ENCODE data around the gene CDK2AP2. TPM values are rescaled to one million over a fixed set of nuclear protein-coding genes. Genes with fewer than 3 reads are reported as not detected.

Gene CDK2AP2
- total and polyA plus RNA-seq, 9 of the 15 experiments (the other 6 are each of a cell fraction or from before 2014, with no cell fraction given): 4.4 to 47.4 (median 21.7) TPM

DNA sequence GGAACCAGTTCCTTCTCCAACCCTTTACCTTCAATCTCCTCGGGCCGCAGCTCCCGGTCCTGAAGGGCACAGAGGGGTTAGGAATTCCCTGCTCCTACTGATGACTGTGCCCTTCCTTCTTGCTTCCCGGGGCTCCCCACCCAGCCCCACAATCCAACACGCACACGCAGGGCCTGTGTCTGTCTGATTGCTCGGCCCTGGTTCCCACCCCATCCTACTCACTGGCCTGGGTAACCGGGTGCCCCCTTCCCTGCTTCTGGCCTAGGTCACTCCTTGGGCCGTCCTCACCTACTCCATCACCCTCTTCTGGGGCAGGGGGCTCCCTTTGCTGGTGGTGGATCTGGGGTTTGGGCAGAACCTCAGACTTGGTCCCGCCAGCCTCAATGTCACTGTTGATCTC lies 14.0 kb upstream of the CDK2AP2 start:
- intact Hi-C loops (cut with micrococcal nuclease): no loop called here
- Histone ChIP-seq H3K4me3 (no peak overlapping the region), H2AFZ (ENCODE audit: low read depth, low read length) (no peak overlapping the region), H4K20me1 (replicated peaks; ENCODE audit: control insufficient read depth, insufficient read depth, low read length) (0 out of 2 replicates have a peak, but pooled peaks cover 4% of the 10 kb centered on the region), H3K79me2 (ENCODE audit: control insufficient read depth, insufficient read depth, low read length) (no peaks in the 10 kb centered on the region), H3K9me1 (ENCODE audit: control insufficient read depth, insufficient read depth, low read length) (no peaks in the 10 kb centered on the region), H3K9me3 (replicated peaks; ENCODE audit: control insufficient read depth, insufficient read depth, low read depth, low read length) (no peaks in the 10 kb centered on the region), H3K36me3 (ENCODE audit: control insufficient read depth, insufficient read depth, low read length) (no peaks in the 10 kb centered on the region), H3K4me1 (replicated peaks in 1 of 2; ENCODE audit: control insufficient read depth in 2 of 2, insufficient read depth in 2 of 2, low read length in 2 of 2) (peaks cover 0 to 36% of the 10 kb centered on the region in 2 experiments; a peak in 2 of 5 replicates), H3K9ac (ENCODE audit: insufficient read depth in 1 of 2, low read depth in 2 of 2, low read length in 2 of 2) (no peak overlapping the region), H3K27me3 (ENCODE audit: control insufficient read depth in 2 of 2, insufficient read depth in 2 of 2, low read length in 2 of 2) (peaks cover 2 to 36% of the 10 kb centered on the region in 2 experiments; a peak in 4 of 5 replicates), H3K4me2 (ENCODE audit: insufficient read depth, low read length) (no peak overlapping the region), H3K27ac (ENCODE audit: extremely low read depth, low read depth, low read length) (no peak overlapping the region)
- 23% methylated on average over 7 of the region's 10 CpGs for WGBS (ENCODE audit: insufficient coverage, low coverage, missing lambda C conversion rate)
- ChIA-PET CTCF (ENCODE audit: low intra/inter-chr PET ratio) (interaction anchor here (0.6 kb wide), 1 partner anchor 1135 kb away, joined by 3 read pairs; no protein-coding TSS in a partner anchor), POLR2A (no interaction called here)
- no peak for FAIRE-seq
- BruUV-seq (replicated peaks): no TSS peak
- no peak for TF ChIP-seq PCBP2 (IDR thresholded peaks at IDR 0.05; ENCODE audit: low read depth, low read length, poor library complexity, severe bottlenecking)
- in situ Hi-C loops (cut with MboI): no loop called here
- no peak for ATAC-seq
- no peak for DNase-seq (ENCODE audit: extremely low read depth in 1 of 4, low spot score in 3 of 4)

DNA sequence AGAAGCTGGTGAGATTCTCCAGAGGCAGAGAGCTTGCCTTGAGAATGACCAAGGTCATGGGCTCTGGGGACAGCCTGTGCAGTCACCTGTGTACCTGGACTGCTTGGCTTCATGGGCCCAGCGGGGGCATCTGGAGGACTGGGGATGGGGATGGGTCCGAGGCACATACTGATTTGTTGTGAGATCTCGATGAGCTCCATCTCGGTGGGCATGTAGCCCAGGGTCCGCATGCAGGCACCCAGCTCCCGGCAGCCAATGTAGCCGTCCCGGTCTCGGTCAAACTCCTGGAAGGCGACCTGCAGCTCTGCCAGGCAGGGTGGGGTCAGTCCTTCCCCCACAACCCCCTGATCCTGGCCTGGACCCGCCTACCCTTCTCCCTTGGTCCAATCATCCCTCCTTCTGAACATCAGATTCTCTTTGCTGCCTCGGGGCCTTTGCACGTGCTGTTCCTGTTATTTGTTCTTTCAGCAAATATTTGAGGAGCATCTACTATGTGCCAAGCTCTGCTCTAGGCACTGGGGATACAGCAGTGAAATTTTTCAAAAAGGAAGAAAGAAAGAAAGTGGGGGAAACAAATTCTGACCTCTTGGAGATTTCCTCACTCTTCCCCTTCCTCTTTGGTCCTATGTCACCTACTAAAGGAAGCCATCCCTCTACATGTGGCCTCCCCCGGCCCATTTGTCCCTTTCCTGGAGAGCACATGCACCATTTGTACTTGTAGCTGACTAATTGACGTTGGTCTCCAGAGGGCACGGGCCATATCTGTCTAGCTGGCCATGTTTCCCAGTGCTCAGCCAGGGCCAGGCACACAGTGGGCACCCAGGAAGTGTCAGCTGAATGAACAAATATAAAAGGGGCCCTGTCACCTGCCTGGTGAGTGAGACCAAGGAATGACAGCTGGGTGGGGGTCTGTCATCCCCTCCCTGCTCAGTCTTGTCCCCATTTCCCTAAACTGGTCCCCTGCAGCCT lies 13.2 kb upstream of the CDK2AP2 start:
- no peaks in the 10 kb centered on the region for H3K9me3 ChIP-seq (replicated peaks; ENCODE audit: control insufficient read depth, insufficient read depth, low read depth, low read length)
- H3K9me1 ChIP-seq (ENCODE audit: control insufficient read depth, insufficient read depth, low read length): no peaks in the 10 kb centered on the region
- 0 out of 2 replicates have a peak, but pooled peaks cover 7% of the 10 kb centered on the region for H4K20me1 ChIP-seq (replicated peaks; ENCODE audit: control insufficient read depth, insufficient read depth, low read length)
- H2AFZ ChIP-seq (ENCODE audit: low read depth, low read length): no peak overlapping the region
- peaks cover 2 to 43% of the 10 kb centered on the region in 2 experiments; a peak in 4 of 5 replicates for H3K27me3 ChIP-seq (ENCODE audit: control insufficient read depth in 2 of 2, insufficient read depth in 2 of 2, low read length in 2 of 2)
- intact Hi-C loops (cut with micrococcal nuclease) (no loop called here), in situ Hi-C loops (cut with MboI) (no loop called here)
- no peak overlapping the region for H3K27ac ChIP-seq (ENCODE audit: extremely low read depth, low read depth, low read length)
- no peak for DNase-seq (ENCODE audit: extremely low read depth in 1 of 4, low spot score in 3 of 4)
- ATAC-seq: no peak
- 20% methylated on average over 13 of the region's 16 CpGs for WGBS (ENCODE audit: insufficient coverage, low coverage, missing lambda C conversion rate)
- H3K79me2 ChIP-seq (ENCODE audit: control insufficient read depth, insufficient read depth, low read length): no peaks in the 10 kb centered on the region
- peaks cover 0 to 40% of the 10 kb centered on the region in 2 experiments; a peak in 2 of 5 replicates for H3K4me1 ChIP-seq (replicated peaks in 1 of 2; ENCODE audit: control insufficient read depth in 2 of 2, insufficient read depth in 2 of 2, low read length in 2 of 2)
- H3K4me2 ChIP-seq (ENCODE audit: insufficient read depth, low read length): no peak overlapping the region
- FAIRE-seq: no peak
- ChIA-PET CTCF (ENCODE audit: low intra/inter-chr PET ratio) (no interaction called here), POLR2A (interaction anchor here (0.6 to 1.6 kb wide), 4 partner anchors 9 to 1105 kb away, joined by 3 to 7 read pairs (median 4); no protein-coding TSS in a partner anchor)
- H3K4me3 ChIP-seq: no peak overlapping the region
- TF ChIP-seq ARID4B (CRISPR knock-in tag; IDR thresholded peaks at IDR 0.05) (no peak), RBM25 (IDR thresholded peaks at IDR 0.05; ENCODE audit: low read depth, low read length, severe bottlenecking) (peak; percentile 73), ADNP (tag; IDR thresholded peaks at IDR 0.05) (0 out of 2 replicates have a peak, but pooled peaks have one; percentile 22)
- peak overlapping the region in 1 of 2 experiments; percentile 43; a peak in 1 of 4 replicates for H3K9ac ChIP-seq (ENCODE audit: insufficient read depth in 1 of 2, low read depth in 2 of 2, low read length in 2 of 2)
- no TSS peak for BruUV-seq (replicated peaks)
- no peaks in the 10 kb centered on the region for H3K36me3 ChIP-seq (ENCODE audit: control insufficient read depth, insufficient read depth, low read length)
